Measurements from ENCODE around the gene ENO4. TPM values are rescaled to one million over a fixed set of nuclear protein-coding genes. Genes with fewer than 3 reads are reported as not detected.

Gene ENO4
- total RNA-seq, 4 donors from 2014 or later, result 0.44 to 1.8 (median 1.2) TPM

DNA sequence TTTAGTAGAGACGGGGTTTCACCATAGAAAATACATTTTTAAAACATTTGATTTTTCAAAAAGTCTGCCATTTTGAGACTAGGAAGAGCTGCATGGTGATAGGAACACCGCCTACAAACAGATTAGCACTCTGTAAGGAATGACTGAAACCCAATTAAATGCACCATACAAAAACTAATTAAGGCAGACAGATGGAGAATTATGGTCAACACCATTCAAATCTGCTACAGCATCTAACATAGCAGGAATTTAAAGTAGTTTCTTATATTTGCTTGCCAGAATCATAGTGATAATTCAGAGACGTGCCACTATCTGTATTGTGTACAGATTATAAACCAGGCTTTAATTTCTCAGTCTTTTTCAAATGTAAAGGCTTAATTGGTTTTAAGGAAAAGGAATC is 68.2 kb downstream of the ENO4 start:
- DNase-seq, result no peak
- no peak overlapping the region for H3K27ac ChIP-seq
- no peaks in the 10 kb centered on the region for H3K9me3 ChIP-seq
- TF ChIP-seq, protein P1, sequence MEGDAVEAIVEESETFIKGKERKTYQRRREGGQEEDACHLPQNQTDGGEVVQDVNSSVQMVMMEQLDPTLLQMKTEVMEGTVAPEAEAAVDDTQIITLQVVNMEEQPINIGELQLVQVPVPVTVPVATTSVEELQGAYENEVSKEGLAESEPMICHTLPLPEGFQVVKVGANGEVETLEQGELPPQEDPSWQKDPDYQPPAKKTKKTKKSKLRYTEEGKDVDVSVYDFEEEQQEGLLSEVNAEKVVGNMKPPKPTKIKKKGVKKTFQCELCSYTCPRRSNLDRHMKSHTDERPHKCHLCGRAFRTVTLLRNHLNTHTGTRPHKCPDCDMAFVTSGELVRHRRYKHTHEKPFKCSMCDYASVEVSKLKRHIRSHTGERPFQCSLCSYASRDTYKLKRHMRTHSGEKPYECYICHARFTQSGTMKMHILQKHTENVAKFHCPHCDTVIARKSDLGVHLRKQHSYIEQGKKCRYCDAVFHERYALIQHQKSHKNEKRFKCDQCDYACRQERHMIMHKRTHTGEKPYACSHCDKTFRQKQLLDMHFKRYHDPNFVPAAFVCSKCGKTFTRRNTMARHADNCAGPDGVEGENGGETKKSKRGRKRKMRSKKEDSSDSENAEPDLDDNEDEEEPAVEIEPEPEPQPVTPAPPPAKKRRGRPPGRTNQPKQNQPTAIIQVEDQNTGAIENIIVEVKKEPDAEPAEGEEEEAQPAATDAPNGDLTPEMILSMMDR (IDR thresholded peaks at IDR 0.05), result no peak
- no peak for TF ChIP-seq POLR2A (IDR thresholded peaks at IDR 0.05)
- peaks cover 0 to 3% of the 10 kb centered on the region in 2 donors for H3K36me3 ChIP-seq
- intact Hi-C loops (cut with DNase I), result no loop called here
- no peaks in the 10 kb centered on the region for H3K4me1 ChIP-seq
- H3K27me3 ChIP-seq, result no peaks in the 10 kb centered on the region
- no peak overlapping the region for H3K4me3 ChIP-seq (replicated peaks in 1 of 3)
- 92 to 93% methylated on average over 3 of the region's 3 CpGs for WGBS, 2 donors

DNA sequence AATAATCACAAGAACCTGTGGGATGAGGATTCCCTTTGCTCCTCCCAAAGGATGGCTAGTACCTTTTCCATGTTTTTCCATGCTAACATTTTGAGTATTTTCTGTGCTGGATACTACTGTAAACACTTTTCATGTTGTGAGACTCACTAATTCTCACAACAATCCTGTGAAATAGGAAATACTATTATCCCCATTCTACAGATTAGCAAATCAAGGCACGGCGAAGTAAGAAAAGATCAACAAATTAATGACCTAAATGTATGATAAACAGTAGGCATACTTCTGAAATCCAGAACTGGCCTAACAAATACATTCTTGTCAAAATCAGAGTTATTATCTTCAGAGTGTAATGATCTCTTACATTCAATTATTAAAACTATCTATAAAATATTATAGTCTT is 69.3 kb downstream of the ENO4 start:
- intact Hi-C loops (cut with DNase I), result no loop called here
- no peak for TF ChIP-seq POLR2A (IDR thresholded peaks at IDR 0.05)
- TF ChIP-seq, protein P1 (IDR thresholded peaks at IDR 0.05), result no peak
- H3K27me3 ChIP-seq, result no peaks in the 10 kb centered on the region
- no peak for DNase-seq
- H3K4me3 ChIP-seq (replicated peaks in 1 of 3), result no peak overlapping the region
- 97 to 98% methylated on average over 2 of the region's 2 CpGs for WGBS, 2 donors
- peaks cover 0 to 3% of the 10 kb centered on the region in 2 donors for H3K36me3 ChIP-seq
- H3K4me1 ChIP-seq, result no peaks in the 10 kb centered on the region
- H3K9me3 ChIP-seq, result no peaks in the 10 kb centered on the region
- no peak overlapping the region for H3K27ac ChIP-seq

DNA sequence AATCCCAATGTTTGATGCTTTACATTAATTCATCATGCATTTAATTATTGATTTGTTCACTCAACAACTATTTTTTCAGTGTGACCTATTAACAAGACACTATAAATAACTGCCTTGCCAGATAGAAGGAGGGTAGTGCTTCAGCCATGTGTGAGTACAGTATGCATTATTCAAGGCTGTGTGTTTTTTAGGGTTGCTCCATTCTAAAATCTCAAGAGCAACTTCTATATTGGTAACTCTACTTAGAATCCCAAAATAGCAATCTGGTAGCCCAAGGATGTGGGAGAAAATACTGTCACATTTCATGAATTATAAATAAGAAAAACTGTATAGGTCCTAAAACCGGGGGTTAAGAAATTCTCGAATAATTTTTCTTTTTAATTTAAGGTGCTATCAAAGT is 69.9 kb downstream of the ENO4 start:
- no peak for TF ChIP-seq POLR2A (IDR thresholded peaks at IDR 0.05)
- TF ChIP-seq, protein P1 (IDR thresholded peaks at IDR 0.05), result no peak
- H3K36me3 ChIP-seq, result peaks cover 0 to under 1% of the 10 kb centered on the region in 2 donors
- H3K27ac ChIP-seq, result no peak overlapping the region
- H3K9me3 ChIP-seq, result no peaks in the 10 kb centered on the region
- H3K4me1 ChIP-seq, result no peaks in the 10 kb centered on the region
- no peak for DNase-seq
- 96 to 97% methylated on average over 2 of the region's 2 CpGs for WGBS, 2 donors
- intact Hi-C loops (cut with DNase I), result no loop called here
- no peaks in the 10 kb centered on the region for H3K27me3 ChIP-seq
- H3K4me3 ChIP-seq (replicated peaks in 1 of 3), result no peak overlapping the region

DNA sequence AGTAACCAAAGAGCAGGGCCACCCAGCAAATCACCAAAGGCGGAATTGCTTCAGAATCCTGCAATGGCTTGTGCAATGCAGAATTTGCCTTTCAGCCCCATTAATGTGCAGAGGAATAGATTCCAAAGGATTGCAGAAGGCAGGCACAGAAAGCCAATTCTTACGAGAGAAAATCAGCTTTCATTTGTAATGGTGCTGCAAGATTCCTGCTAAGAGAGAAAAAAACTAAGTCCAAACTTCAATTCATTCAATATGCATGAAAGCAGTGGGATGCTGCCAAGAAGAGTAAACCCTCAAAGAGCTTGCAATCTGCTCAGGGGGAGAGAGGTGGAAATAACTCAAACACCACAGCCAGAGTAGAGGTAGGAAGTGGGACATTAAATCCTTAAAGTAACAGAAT is 70.4 kb downstream of the ENO4 start:
- WGBS, 2 donors, result 47 to 97% methylated on average over 1 to 2 of the region's 2 CpGs
- Histone ChIP-seq H3K9me3 (no peaks in the 10 kb centered on the region), H3K36me3 (no peaks in the 10 kb centered on the region), H3K27me3 (no peaks in the 10 kb centered on the region), H3K4me1 (no peaks in the 10 kb centered on the region), H3K4me3 (replicated peaks in 1 of 3) (no peak overlapping the region), H3K27ac (no peak overlapping the region)
- intact Hi-C loops (cut with DNase I), result no loop called here
- TF ChIP-seq POLR2A (IDR thresholded peaks at IDR 0.05), result no peak
- TF ChIP-seq, protein P1 (IDR thresholded peaks at IDR 0.05), result no peak
- no peak for DNase-seq

DNA sequence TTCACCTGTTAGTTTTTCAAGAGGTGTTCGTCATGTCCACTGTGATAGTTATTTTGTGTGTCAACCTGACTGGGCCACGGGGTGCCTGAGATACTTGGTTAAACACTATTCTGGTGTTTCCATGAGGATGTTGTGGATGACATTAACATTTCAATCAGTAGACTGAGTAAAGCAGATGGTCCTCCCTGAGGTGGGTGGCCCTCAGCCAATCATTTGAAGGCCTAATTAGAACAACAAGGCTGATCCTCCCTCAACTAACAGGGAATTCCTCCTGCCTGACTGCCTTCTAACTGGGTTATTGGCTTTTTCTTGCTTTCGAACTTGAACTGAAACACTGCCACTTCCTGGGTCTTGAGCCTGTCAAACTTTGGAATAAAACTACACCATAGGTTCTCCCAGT is 75.8 kb downstream of the ENO4 start:
- H3K9me3 ChIP-seq, result no peaks in the 10 kb centered on the region
- no peaks in the 10 kb centered on the region for H3K4me1 ChIP-seq
- TF ChIP-seq POLR2A (IDR thresholded peaks at IDR 0.05), result no peak
- TF ChIP-seq, protein P1 (IDR thresholded peaks at IDR 0.05), result no peak
- H3K4me3 ChIP-seq (replicated peaks in 1 of 3), result no peak overlapping the region
- H3K27ac ChIP-seq, result no peak overlapping the region
- no peaks in the 10 kb centered on the region for H3K27me3 ChIP-seq
- intact Hi-C loops (cut with DNase I), result no loop called here
- peaks cover 0 to 3% of the 10 kb centered on the region in 2 donors for H3K36me3 ChIP-seq
- WGBS, 2 donors, result 87 to 97% methylated on average over 3 of the region's 3 CpGs
- no peak for DNase-seq
